ENCODE measurements around the gene EVX2.

The EVX2 gene

GRCh38 chr2:176066645-176067588 lies 16.8 kb downstream of the EVX2 start (continued):
- no peak for TF ChIP-seq ZNF510 (tag by site-specific recombination; IDR thresholded peaks at IDR 0.05; ENCODE audit: insufficient replicate concordance)
- TF ChIP-seq ZNF624 (tag by site-specific recombination; IDR thresholded peaks at IDR 0.05) = no peak

- ChIA-PET POLR2A (no interaction called here), CTCF (interaction anchor here (0.6 kb wide), 1 partner anchor 25 kb away, joined by 3 read pairs; no protein-coding TSS in a partner anchor)
- Histone ChIP-seq H3K4me1 (ENCODE audit: control insufficient read depth, insufficient read depth, low read length) (no peaks in the 10 kb centered on the region), H3K27ac (ENCODE audit: extremely low read depth, low read depth, low read length) (no peak overlapping the region), H3K9me3 (ENCODE audit: control insufficient read depth, insufficient read depth, low read depth, low read length) (no peaks in the 10 kb centered on the region), H3K4me3 (ENCODE audit: low read depth, low read length) (no peak overlapping the region), H3K36me3 (ENCODE audit: control insufficient read depth in 2 of 2, insufficient read depth in 1 of 2, low read length in 2 of 2) (no peaks in the 10 kb centered on the region)
- TF ChIP-seq ZNF341 (tag by site-specific recombination; IDR thresholded peaks at IDR 0.05; ENCODE audit: low read depth) (no peak), ZNF513 (tag by site-specific recombination; IDR thresholded peaks at IDR 0.05) (no peak), ZNF311 (tag by site-specific recombination; IDR thresholded peaks at IDR 0.05; ENCODE audit: borderline replicate concordance) (no peak), BCL11A (tag by site-specific recombination; IDR thresholded peaks at IDR 0.05; ENCODE audit: low read depth) (no peak), ZNF423 (tag by site-specific recombination; IDR thresholded peaks at IDR 0.05) (no peak), ZNF223 (tag by site-specific recombination; IDR thresholded peaks at IDR 0.05) (no peak), ZNF155 (tag by site-specific recombination; IDR thresholded peaks at IDR 0.05) (no peak), ZNF660 (tag by site-specific recombination; IDR thresholded peaks at IDR 0.05) (no peak), ZNF133 (tag by site-specific recombination; IDR thresholded peaks at IDR 0.05) (no peak), ZNF416 (tag by site-specific recombination; IDR thresholded peaks at IDR 0.05) (no peak), ZNF701 (tag by site-specific recombination; IDR thresholded peaks at IDR 0.05) (no peak), ZNF501 (tag by site-specific recombination; IDR thresholded peaks at IDR 0.05) (no peak), ZNF18 (tag by site-specific recombination; IDR thresholded peaks at IDR 0.05) (no peak), REST (tag by site-specific recombination; IDR thresholded peaks at IDR 0.05) (no peak), ZNF529 (tag by site-specific recombination; IDR thresholded peaks at IDR 0.05; ENCODE audit: insufficient replicate concordance) (no peak), ZNF140 (tag by site-specific recombination; IDR thresholded peaks at IDR 0.05) (no peak), ZNF585B (tag by site-specific recombination; IDR thresholded peaks at IDR 0.05) (no peak), ZNF354C (tag by site-specific recombination; IDR thresholded peaks at IDR 0.05; ENCODE audit: borderline replicate concordance, low read depth) (no peak), ZNF791 (tag by site-specific recombination; IDR thresholded peaks at IDR 0.05) (no peak), PRDM4 (tag by site-specific recombination; IDR thresholded peaks at IDR 0.05) (no peak)
Observed at GRCh38 chr2:176063958-176064357, 19.8 kb downstream of the EVX2 start.
